NCI-H2107 (cell line): Measurements from ENCODE around the gene GADL1.

Source experiments
- DNase-seq: peaks from one replicate; lab custom pipeline; 2025; lab: John Stamatoyannopoulos, UW

The GADL1 gene

GRCh38 chr3:30811151-30811795 lies 83.2 kb downstream of the GADL1 start:
- no peak for DNase-seq

- DNase-seq = no peak
These were observed 83.8 kb downstream of the GADL1 start for GRCh38 chr3:30810625-30811024.

GRCh38 chr3:30805695-30806094 lies 88.8 kb downstream of the GADL1 start:
- no peak for DNase-seq

- no peak for DNase-seq
These were observed 89.5 kb downstream of the GADL1 start for GRCh38 chr3:30804984-30805383.

GRCh38 chr3:30795176-30795575 lies 99.3 kb downstream of the GADL1 start:
- no peak for DNase-seq

- no peak for DNase-seq
These were observed 100.7 kb downstream of the GADL1 start for GRCh38 chr3:30793740-30794139.

- no peak for DNase-seq
These were observed 104.3 kb downstream of the GADL1 start for GRCh38 chr3:30790150-30790549.

GRCh38 chr3:30786365-30786764 lies 108.1 kb downstream of the GADL1 start:
- no peak for DNase-seq

- no peak for DNase-seq
These were observed 114.7 kb downstream of the GADL1 start for GRCh38 chr3:30779686-30780287.

- DNase-seq = no peak
These were observed 115.5 kb downstream of the GADL1 start for GRCh38 chr3:30778933-30779332.

- no peak for DNase-seq
These were observed 116.9 kb downstream of the GADL1 start for GRCh38 chr3:30777426-30778113.

- DNase-seq = no peak
These were observed 118.2 kb downstream of the GADL1 start for GRCh38 chr3:30776186-30776815.

- DNase-seq = no peak
These were observed 119.4 kb downstream of the GADL1 start for GRCh38 chr3:30775040-30775439.

- DNase-seq = no peak
These were observed 120.4 kb downstream of the GADL1 start for GRCh38 chr3:30774062-30774461.

GRCh38 chr3:30770387-30770786 lies 124.1 kb downstream of the GADL1 start:
- DNase-seq = no peak

- DNase-seq = no peak
These were observed 125.5 kb downstream of the GADL1 start for GRCh38 chr3:30768703-30769550.

GRCh38 chr3:30768046-30768445 lies 126.4 kb downstream of the GADL1 start:
- DNase-seq = no peak

- DNase-seq = no peak
These were observed 127.9 kb downstream of the GADL1 start for GRCh38 chr3:30766522-30766921.

- no peak for DNase-seq
These were observed 129.6 kb downstream of the GADL1 start for GRCh38 chr3:30764891-30765290.

GRCh38 chr3:30764281-30764680 lies 130.2 kb downstream of the GADL1 start:
- DNase-seq = no peak

- DNase-seq = no peak
These were observed 133.1 kb downstream of the GADL1 start for GRCh38 chr3:30761374-30761773.

- DNase-seq = no peak
These were observed 133.7 kb downstream of the GADL1 start for GRCh38 chr3:30760737-30761136.
